Stimulated activated CD8-positive, alpha-beta memory T cell treated with anti-CD3 and anti-CD28 coated beads, Interleukin-12 subunit alpha, Interleukin-12 subunit beta, amount 100 ng/mL, for 24 hours (primary cell): ENCODE data around the gene PXMP4.
"Not testable (repeated sequence)": the region's sequence is repeated elsewhere in the genome, so short reads cannot be mapped to it uniquely, and the experiment has no call there.

Source experiments
- DNase-seq: peaks from one replicate; pipeline ENCODE4 v3.0.0-alpha.2; 2020; ENCODE audit errors: extremely low read depth

Gene PXMP4, protein sequence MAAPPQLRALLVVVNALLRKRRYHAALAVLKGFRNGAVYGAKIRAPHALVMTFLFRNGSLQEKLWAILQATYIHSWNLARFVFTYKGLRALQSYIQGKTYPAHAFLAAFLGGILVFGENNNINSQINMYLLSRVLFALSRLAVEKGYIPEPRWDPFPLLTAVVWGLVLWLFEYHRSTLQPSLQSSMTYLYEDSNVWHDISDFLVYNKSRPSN

DNA sequence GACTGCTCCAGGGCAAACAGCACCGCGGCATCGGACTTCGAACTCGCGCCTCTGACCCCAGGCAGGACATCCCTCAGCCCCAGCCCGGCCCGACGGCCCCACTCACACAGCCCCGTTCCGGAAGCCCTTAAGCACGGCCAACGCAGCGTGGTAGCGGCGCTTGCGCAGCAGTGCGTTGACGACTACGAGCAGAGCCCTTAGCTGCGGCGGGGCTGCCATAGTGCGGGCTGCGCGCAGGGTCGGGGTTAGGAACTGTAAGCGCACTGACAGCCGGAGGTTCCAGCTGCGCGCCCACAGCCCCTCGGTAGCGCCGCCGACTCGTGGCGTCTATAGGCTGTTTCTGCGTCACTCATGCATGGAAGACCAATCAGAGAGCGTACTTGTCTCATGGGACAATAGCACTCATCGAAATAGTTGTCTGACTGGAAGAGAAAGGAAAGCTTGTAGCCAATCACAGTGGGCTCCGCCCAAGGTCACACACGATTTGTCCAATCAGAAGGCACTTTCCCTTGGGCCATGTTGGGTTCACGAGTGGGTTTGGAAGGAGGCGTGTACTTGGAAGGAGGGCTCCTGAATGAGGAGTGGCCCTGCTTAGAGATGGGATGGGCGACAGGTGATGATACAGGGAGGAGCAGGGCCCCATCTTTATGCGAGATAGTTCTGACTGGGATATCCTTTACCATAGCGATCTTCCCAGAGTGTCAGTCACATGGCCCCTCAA is at the start of gene PXMP4:
Gene PXMP4 (minus strand): TSS at position 322 of the 721 bp plus-strand sequence. CDS start 103 bp downstream, at position 219.
- DNase-seq, result peak; percentile 63

DNA sequence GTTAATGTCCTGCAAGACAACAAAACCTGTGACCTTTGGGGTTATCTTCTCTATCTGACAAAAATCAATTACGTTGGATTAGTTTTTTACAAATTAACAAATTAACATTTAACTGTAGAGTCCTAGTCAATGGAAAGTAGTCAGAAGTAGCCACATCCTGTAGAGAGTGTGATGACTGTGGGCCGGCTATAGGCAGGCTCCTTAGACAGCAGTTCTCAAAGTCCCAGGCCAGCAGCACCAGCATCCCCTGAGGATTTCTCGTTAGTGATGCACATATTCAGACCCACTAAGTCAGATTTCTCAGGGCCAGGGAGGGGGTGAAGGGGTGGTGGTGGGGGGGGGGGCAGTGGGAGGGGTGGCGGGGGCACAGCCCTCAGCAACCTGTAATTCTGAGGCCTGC is 48.9 kb upstream of the PXMP4 start:
- DNase-seq, result no peak

DNA sequence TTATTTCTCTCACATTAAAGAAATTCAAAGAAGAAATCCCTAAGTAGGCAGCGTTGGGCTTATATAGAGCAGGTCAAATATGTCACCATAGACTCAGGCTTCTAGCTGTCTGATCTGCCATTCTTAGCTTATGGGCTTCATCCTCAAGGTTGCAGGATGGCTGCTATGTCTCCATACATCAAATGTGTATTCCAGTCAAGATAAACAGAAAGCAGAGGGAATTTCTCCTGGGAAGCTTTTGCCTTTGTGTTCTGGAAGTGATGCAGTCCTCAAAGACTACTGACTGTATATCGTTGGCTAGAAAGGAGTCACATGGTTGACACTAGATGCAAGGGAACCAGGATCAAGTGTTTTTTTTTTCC is 47.6 kb upstream of the PXMP4 start:
- no peak for DNase-seq

DNA sequence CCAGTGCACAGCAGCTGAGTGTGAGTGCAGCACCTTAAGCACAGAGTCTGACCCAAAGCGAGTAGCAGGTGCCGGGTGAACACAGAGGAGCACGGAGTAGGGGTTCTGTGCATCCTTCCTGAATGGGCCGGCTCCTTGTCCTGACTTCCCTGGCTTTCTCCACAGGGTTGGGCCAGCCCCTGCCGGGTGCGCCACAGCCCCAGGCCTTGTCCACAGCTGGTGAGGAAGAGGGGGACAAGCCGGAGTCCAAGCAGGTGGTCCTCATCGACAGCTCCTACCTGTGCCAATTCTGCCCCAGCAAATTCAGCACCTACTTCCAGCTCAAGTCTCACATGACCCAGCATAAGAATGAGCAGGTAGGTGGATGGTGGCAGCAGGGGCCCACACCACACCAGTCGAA is 46.6 kb upstream of the PXMP4 start:
- no peak for DNase-seq

DNA sequence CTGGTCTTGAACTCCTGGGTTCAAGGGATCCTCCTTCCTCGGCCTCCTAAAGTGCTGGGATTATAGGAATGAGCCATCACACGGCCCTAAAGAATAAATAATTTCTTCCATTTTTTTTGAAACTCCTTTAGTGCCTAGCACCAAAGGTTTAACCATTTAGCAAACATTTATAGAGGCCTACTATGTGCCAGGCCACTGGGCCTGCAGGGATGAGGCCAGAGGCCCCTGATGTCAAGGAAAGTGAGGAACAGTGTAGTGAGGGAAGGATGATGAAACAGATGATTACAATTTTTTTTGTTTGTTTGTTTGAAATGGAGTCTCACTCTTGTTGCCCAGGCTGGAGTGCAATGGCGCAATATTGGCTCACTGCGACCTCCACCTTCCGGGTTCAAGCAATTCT is 45.5 kb upstream of the PXMP4 start:
- DNase-seq, result no peak

DNA sequence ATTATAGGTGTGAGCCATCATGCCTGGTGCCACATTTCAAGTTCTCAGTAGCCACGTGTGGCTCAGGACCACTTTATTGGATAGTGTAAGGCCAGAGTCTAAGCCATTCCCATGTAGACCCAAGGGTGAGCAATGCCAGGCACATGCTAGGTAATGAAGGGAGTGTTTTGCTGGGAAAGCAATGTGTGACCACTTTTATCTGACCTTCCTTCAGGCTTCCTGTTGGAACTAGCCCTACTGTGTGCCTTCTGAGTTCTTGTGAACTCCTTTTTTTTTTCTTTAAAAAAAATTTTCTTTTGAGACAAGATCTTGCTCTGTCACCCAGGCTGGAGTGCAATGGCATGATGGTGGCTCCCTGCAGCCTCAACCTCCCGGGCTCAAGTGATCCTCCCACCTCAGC is 45.0 kb upstream of the PXMP4 start:
- no peak for DNase-seq

DNA sequence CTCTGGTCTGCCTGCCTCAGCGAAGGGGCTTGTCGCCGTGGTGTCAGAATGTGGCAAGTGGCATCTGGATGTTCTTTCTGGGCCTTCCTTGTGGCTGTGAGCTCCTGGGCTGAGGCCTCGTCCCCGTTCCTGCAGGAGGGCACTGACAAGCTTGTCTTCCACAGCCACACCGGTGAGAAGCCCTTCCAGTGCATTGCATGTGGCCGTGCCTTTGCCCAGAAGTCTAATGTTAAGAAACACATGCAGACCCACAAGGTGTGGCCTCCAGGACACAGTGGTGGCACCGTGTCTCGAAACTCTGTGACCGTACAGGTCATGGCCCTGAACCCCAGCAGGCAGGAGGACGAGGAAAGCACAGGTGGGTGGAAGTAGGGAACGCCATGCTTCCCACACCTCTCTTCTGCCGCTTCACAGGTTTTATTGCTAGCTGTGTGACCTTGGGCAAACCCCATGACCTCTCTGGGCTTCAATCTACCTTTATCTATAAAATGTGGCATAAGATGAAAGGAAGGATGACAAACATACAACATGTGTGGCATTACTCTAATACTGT is 41.7 kb upstream of the PXMP4 start:
- no peak for DNase-seq

DNA sequence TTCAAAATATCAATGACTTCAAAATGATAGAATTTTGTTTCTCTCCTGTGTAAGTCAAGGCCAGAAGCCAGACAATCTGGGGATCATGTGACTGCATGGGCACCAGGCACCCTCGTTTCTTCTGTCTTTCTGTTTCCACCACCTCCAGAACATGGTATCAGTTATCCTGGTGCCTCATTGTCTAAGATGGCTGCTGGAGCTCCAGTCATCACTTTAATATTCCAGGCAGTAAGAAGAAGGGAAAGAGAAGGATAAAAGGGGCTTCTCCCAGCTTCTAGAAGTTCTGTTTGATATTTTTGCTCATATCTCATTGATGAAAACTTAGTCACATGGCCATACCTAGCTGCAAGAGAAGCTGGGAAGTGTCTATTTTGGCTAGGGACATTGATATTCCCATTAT is 37.3 kb upstream of the PXMP4 start:
- no peak for DNase-seq

DNA sequence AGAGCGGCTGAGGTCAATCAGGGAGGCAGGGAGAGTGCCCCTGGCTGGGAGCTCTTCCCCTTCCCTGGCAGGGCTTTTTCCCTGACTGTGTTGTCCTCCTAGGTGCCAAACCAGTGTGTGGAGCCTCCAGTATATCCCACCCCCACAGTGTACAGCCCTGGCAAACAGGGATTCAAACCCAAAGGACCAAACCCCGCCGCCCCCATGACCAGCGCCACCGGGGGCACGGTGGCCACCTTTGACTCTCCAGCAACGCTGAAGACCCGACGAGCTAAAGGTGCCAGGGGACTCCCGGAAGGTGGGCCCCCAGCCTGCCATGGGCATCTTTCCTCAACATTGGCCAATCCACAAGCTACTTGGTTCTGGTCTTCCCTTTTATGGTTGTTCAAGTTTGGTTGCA is 36.9 kb upstream of the PXMP4 start:
- no peak for DNase-seq

DNA sequence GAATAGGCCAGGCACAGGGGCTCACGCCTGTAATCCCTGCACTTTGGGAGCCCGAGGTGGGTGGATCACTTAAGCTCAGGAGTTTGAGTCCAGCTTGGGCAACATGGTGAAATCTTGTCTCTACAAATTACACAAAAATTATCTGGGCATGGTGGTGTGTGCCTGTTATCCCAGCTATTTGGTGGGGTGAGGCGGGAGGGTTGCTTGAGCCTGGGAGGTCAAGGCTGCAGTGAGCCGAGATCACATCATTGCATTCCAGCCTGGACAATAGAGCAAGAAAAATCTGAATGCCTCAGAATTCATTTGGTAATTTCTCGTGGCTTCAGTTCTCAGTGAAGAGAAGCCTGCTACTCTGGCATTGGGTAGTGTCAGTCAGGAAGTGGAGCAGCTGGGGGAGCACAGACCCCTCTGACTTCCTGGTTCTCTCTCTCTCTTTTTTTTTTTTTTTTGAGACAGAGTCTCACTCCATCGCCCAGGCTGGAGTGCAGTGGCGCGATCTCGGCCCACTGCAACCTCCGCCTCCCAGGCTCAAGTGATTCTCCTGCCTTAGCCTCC is 35.9 kb upstream of the PXMP4 start:
- not testable (repeated sequence) for DNase-seq

DNA sequence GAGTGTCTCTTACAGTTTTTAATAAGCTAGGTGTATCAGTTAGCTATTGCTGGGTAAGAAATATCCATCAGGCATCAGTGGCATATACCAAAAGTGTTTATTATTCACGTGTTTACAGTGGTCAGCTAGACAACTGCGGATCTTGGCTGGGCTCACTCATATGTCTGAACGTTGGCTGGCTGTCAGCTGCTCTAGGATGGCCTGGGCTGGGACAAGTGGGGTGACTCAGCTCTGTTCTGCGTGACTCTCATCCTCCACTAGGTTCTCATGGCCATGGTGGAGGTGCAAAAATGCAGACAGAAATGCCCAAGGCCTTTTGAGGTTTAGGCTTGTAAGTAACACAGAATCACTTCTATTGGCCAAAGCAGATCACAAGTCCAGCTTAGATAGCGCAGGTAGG is 33.7 kb upstream of the PXMP4 start:
- DNase-seq, result no peak

DNA sequence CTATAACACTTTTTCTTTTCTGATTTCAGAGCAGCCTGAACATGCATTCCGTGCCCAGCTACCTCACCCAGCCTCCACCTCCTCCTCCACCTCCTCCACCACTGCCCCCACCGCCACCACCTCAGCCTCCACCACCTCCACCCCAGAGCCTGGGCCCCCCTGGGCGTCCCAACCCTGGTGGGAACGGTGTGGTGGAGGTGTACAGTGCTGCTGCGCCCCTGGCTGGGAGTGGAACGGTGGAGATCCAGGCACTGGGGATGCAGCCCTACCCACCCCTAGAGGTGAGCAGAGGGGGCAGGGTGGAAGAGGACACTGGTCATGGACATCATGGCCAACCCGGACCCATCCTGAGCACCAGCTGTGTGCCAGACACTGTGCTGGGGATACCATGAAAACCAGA is 33.0 kb upstream of the PXMP4 start:
- no peak for DNase-seq

DNA sequence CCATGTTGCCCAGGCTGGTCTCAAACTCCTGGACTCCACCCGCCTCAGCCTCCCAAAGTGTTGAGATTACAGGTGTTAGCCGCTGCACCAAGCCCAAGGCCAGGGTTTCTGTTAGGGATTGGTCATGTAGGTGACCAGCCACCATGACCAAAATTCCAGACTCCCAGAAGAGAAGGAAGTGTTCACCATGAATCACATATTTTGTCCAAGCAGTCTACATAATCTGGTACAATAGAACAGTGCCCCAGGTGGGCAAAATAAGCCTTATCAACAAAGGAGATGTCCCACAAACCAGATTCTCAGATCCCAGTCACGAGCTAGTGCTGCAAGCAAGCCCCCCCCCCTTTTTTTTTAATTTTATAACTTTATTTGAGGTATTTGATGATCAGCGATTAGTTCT is 31.7 kb upstream of the PXMP4 start:
- no peak for DNase-seq

DNA sequence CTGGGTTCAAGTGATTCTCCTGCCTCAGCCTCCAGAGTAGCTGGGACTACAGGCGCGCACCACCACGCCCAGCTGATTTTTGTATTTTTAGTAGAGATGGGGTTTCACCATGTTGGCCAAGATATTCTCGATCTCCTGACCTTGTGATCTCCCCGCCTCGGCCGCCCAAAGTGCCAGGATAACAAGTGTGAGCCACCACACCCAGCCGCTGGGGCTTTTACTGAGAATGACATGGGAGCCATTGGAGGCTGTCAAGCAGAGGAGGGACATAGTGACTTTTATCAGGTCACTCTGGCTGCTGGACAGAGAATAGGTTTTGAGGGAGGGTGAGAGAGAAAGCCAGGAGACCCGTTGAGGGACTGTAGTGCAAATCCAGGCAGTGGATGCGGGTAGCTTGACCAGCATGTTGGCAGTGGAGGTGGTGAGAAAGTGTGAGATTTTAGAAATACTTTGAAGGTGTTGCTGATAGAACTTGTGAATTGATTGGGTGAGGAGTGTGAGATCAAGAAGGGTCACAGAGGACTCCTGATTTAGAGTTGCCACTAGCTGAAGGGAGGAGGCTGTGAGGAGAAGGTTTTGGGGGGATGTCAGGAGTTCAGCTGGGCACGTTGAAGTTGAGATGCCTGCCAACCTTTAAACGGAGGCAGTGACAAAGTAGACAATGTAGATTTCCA is 26.4 kb upstream of the PXMP4 start:
- no peak for DNase-seq

DNA sequence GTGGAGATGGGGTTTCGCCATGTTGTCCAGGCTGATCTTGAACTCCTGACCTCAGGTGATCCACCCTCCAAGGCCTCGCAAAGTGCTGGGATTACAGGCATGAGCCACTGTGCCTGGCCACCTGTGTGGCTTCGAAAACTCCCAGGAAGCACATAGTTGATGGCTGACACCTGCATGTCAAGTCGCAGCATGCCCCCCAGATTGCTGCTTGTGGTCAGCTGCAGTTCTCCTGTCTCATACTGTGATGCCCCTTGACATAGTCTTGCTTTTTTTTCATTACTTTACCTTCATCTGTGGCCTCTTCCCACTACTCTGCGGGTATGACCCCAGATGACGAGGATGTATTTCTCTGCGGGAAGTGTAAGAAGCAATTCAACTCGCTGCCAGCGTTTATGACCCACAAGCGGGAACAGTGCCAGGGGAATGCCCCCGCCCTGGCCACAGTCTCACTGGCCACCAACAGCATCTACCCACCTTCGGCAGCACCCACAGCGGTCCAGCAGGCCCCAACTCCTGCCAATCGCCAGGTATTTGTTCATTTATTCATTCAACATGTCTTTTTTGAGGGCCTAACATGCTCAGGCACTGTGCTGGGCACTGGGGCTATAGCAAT is 24.8 kb upstream of the PXMP4 start:
- DNase-seq, result no peak

DNA sequence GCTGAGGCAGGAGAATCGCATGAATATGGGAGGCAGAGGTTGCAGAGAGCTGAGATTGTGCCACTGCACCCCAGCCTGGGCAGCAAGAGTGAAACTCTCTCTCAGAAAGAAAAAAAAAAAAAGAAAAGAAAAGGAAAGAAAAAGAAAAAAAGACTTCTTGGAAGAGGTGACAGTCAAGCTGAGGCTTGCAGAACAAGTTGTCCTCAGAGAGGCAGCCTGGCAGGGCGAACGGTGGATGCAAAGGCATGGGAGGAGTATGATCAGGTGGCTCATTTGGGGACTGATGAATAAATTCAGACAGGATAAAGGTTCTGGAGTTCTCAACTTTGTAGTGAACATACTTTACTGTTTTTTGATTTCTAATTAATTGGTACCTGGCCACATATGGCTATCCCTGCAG is 24.1 kb upstream of the PXMP4 start:
- no peak for DNase-seq

DNA sequence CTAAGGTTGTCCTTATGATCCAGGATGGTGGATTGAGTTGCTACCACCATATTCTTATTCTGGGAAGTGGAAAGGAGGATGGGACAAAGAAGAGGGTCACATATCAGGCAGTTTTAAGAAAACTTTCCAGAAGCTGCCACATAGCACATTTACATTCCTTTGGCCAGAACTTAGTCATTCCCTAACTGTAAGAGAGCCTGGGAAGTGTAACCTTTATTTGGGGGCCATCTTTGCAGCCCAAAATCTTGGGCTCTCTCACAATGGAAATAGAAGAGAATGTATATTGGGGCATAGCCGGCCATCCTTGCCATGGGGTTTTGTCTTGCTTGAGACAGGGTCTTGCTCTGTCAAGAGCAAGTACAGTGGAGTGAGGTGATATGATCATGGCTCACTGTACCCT is 20.1 kb upstream of the PXMP4 start:
- no peak for DNase-seq

DNA sequence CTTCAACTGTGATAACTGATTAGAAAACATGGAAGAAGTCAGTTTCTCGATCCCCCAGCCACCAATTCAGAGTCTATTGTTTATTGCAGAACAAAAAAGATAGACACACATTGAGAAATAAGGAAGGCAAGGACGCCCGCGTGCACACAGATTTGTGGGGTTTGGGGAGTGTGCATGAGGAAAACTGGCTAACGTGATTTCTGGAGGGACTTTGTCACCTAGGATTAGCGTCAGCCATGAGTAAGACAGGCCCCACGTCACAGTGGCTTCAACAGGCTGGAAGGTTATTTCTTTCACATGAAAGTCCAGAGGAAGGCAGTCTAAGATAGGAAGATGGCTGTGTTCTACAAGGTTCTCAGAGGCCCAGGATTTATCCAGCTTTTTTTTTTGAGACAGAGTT is 19.4 kb upstream of the PXMP4 start:
- DNase-seq, result no peak

DNA sequence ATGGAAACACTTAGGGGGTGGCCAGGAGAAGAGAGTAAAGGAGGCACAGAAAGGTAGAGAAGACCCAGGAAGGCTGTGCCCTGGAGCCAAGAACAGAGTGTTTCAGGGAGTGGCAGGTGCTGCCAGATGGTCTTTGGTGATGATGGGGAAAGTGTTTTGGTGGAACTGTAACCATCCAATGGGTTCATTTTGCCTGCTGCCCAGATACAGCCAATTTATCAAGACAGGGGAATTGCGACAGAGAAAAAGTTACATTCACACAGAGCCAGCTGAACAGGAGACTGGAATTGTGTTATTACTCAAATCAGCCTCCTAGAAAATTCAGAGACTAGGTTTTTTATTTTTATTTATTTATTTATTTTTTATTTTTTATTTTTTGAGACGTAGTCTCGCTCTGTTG is 16.9 kb upstream of the PXMP4 start:
- no peak for DNase-seq

DNA sequence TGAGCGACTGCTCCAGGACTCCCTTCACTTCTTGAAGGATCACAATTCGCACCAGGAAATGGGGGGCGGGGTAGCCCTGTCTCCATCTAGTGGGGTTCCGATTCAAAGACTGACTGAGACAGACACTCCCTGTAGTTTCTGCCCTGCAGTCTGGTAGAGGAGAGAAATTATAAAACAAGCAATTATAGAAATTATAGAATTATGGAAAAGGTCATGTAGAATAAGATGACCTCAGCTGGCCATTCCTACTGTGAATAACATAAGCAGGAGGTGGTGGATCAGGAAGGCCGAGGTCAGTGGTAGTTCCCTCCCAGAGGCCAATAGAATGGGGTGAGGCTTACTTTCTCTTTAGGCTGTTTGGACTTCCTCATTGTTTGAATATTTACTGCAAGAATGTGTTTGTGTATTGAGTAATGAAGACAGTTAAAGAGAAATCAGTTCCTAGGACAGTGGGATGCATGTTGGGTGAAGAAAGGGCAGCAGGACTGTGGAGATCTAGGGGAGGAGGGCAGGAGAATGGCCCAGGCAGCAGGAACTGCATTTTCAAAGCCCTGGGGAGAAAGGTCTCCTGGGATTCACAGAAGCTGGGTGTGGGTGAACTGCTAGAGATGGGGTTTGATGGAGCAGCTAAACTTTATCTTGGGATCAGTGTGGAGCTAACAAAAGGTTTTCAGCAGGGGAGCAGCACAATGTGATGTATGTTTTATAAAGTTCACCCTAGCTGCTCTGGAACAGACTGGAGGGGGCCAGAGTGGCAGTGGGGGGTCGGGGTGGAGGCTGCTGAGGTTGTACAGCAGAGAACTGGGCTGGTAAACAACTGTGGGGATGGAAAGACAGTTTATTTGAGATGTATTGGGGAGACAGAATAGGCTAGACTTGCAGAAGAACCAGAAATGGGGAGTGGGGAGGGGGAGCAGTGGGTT is 13.8 kb upstream of the PXMP4 start:
- no peak for DNase-seq
